GM12878 (cell line): Measurements from ENCODE around the gene ZMIZ1. TPM values are rescaled to one million over a fixed set of nuclear protein-coding genes. Genes with fewer than 3 reads are reported as not detected.
A peak's percentile ranks its signal among the peaks of the same experiment; 100 is the strongest.

Experiments
- ATAC-seq: fragments of 200-7000 bp; cut with Tn5 transposase; 3 replicates; pipeline ENCODE4 v1.9.1; 2020; ENCODE audit warnings: mild to moderate bottlenecking, moderate library complexity
- BruUV-seq: library from RNA; stranded (reverse); fragments of 400-500 nt; replicated peaks from 2 replicates; lab custom pipeline; 2021; lab: Mats Ljungman, UMichigan
- CTCF ChIA-PET: fragments of 300-600 bp; sonication (Branson Sonifier 250); formaldehyde crosslinking; extraction: SDS; loops from one replicate; lab custom pipeline; 2021; ENCODE audit warnings: inconsistent platforms; lab: Yijun Ruan, JAX
- POLR2A ChIA-PET: fragments of 350-600 bp; formaldehyde crosslinking; extraction: SDS; loops from one replicate; lab custom pipeline; 2021; ENCODE audit warnings: inconsistent platforms; lab: Charles Lee
- RAD21 ChIA-PET: fragments of 300-600 bp; sonication (Branson Sonifier 250); formaldehyde crosslinking; loops from one replicate; lab custom pipeline; 2023; ENCODE audit warnings: antibody characterized with exemption; ENCODE audit not compliant: unreplicated experiment; lab: Charles Lee
- SMC1A ChIA-PET: fragments of 300-600 bp; sonication (Branson Sonifier 250); formaldehyde crosslinking; loops from one replicate; lab custom pipeline; 2023; ENCODE audit not compliant: unreplicated experiment, uncharacterized antibody; lab: Charles Lee
- DNase-seq: peaks from one replicate; pipeline ENCODE4 v3.0.0-alpha.2; 2011; ENCODE audit warnings: low read depth, low spot score
- FAIRE-seq: peaks from 3 replicates; lab custom pipeline; 2011; peaks lifted over from hg19 to GRCh38; lab: Jason Lieb, UNC
- H2AFZ ChIP-seq: 2 replicates; pipeline ENCODE4 v1.6.0; 2011; ENCODE audit warnings: low read depth, low read length, control low read depth; ENCODE audit not compliant: control insufficient read depth
- H3K27ac ChIP-seq: 2 replicates; pipeline ENCODE4 v1.5.1; 2011; ENCODE audit warnings: control low read depth; ENCODE audit not compliant: control insufficient read depth, insufficient read depth
- H3K27me3 ChIP-seq, 2 experiments: replicated peaks in 1 of 2; 2 replicates each; pipeline versions ENCODE4 v1.6.0 to v1.6.1; 2011; ENCODE audit warnings: low read length in 1 of 2; ENCODE audit not compliant: control insufficient read depth in 2 of 2, insufficient read depth in 2 of 2
- H3K36me3 ChIP-seq, 2 experiments: 2 replicates each; pipeline ENCODE4 v1.5.1; 2011; ENCODE audit warnings: low read length in 1 of 2; ENCODE audit not compliant: control insufficient read depth in 2 of 2, insufficient read depth in 2 of 2
- H3K4me1 ChIP-seq: 2 replicates; pipeline ENCODE4 v1.6.1; 2011; ENCODE audit warnings: mild to moderate bottlenecking, low read length, moderate library complexity, mixed read lengths; ENCODE audit not compliant: control insufficient read depth, insufficient read depth
- H3K4me2 ChIP-seq: 2 replicates; pipeline ENCODE4 v1.6.0; 2011; ENCODE audit warnings: control low read depth; ENCODE audit not compliant: control insufficient read depth, insufficient read depth
- H3K4me3 ChIP-seq: fragments of 200-600 bp; sonication (generic); 2 replicates; pipeline ENCODE4 v1.5.1; 2016
- H3K79me2 ChIP-seq: 2 replicates; pipeline ENCODE4 v1.6.0; 2011; ENCODE audit warnings: low read length; ENCODE audit not compliant: control insufficient read depth, insufficient read depth
- H3K9ac ChIP-seq: 2 replicates; pipeline ENCODE4 v1.8.0; 2011; ENCODE audit warnings: low read length, control low read depth, mixed read lengths; ENCODE audit not compliant: control insufficient read depth, insufficient read depth
- H3K9me3 ChIP-seq: replicated peaks from 3 replicates; pipeline ENCODE4 v1.5.1; 2011; ENCODE audit warnings: mild to moderate bottlenecking, low read length; ENCODE audit not compliant: control insufficient read depth, insufficient read depth
- H4K20me1 ChIP-seq: 2 replicates; pipeline ENCODE4 v1.6.0; 2011; ENCODE audit not compliant: control insufficient read depth, insufficient read depth
- BCL11A ChIP-seq: IDR thresholded peaks from 2 replicates; pipeline ENCODE4 v1.6.1; 2011; ENCODE audit warnings: low read depth, low read length
- CREM ChIP-seq: IDR thresholded peaks from 2 replicates; pipeline ENCODE4 v1.6.1; 2014; ENCODE audit warnings: antibody characterized with exemption, low read depth
- CTCF ChIP-seq, 3 experiments: IDR thresholded peaks in 2 of 3; conservative IDR thresholded peaks in 1 of 3; 2 replicates each; pipeline ENCODE4 v1.5.1; 2011; ENCODE audit warnings: low read depth in 3 of 3, low read length in 3 of 3, mild to moderate bottlenecking in 3 of 3, control low read depth in 2 of 3, moderate library complexity in 2 of 3, inconsistent platforms in 1 of 3, mixed read lengths in 1 of 3; ENCODE audit not compliant: control insufficient read depth in 2 of 3, insufficient read depth in 1 of 3; ENCODE audit errors: extremely low read depth in 1 of 3
- ETV6 ChIP-seq, 2 experiments: fragments of 450-650 bp in 1 of 2; IDR thresholded peaks in 1 of 2; conservative IDR thresholded peaks in 1 of 2; 2 replicates each; pipeline ENCODE4 v1.6.1; 2014; ENCODE audit warnings: antibody characterized with exemption in 1 of 2, borderline replicate concordance in 1 of 2, low read depth in 1 of 2, mild to moderate bottlenecking in 1 of 2, moderate library complexity in 1 of 2
- MEF2A ChIP-seq: IDR thresholded peaks from 2 replicates; pipeline ENCODE4 v1.6.1; 2011; ENCODE audit warnings: low read depth, mild to moderate bottlenecking, low read length, moderate library complexity; ENCODE audit not compliant: insufficient read depth
- NFIC ChIP-seq: IDR thresholded peaks from 2 replicates; pipeline ENCODE4 v1.6.1; 2012; ENCODE audit warnings: low read depth, mild to moderate bottlenecking, inconsistent platforms, low read length, moderate library complexity
- RAD21 ChIP-seq: IDR thresholded peaks from 2 replicates; pipeline ENCODE4 v1.6.1; 2011; ENCODE audit warnings: mild to moderate bottlenecking, low read depth, low read length, moderate library complexity; ENCODE audit not compliant: insufficient read depth
- RB1 ChIP-seq: fragments of 450-650 bp; formaldehyde crosslinking; IDR thresholded peaks from 2 replicates; pipeline ENCODE4 v1.6.1; 2017; ENCODE audit warnings: mild to moderate bottlenecking, borderline replicate concordance
- RBBP5 ChIP-seq: fragments of 200-600 bp; sonication (generic); conservative IDR thresholded peaks from 2 replicates; pipeline ENCODE4 v1.6.1; 2016
- SUPT20H ChIP-seq: IDR thresholded peaks from 2 replicates; pipeline ENCODE4 v1.6.1; 2011; ENCODE audit warnings: low read depth, mild to moderate bottlenecking, low read length, moderate library complexity, borderline replicate concordance; ENCODE audit not compliant: control insufficient read depth
- WGBS: methylation state at CpG from one replicate; pipeline ENCODE4 v1.1.6; 2016; ENCODE audit warnings: low lambda C conversion rate; ENCODE audit not compliant: insufficient replicate concordance, insufficient coverage; ENCODE audit errors: missing lambda C conversion rate; 5-methylcytosine and 5-hydroxymethylcytosine counted together
- in situ Hi-C: fragments of 300-500 bp; cut with MboI; formaldehyde crosslinking; loops from 9 replicates; pipeline ENCODE4 v1.14.3; 2018; ENCODE audit warnings: mixed read lengths
- intact Hi-C: fragments of 100-400 bp; cut with micrococcal nuclease; formaldehyde crosslinking; loops from one replicate; pipeline ENCODE4 v1.14.2; 2022; ENCODE audit not compliant: unreplicated experiment
- polyA plus RNA-seq, 11 experiments: library from polyadenylated mRNA; depleted of rRNA in 4 of 11; unstranded in 6 of 11; stranded (reverse) in 5 of 11; fragments of >200 nt; fragmentation: Nextera tagmentation in 4 of 11; fragmentation: Illumina TruSeq in 1 of 11; extraction: Ambion mirVana in 4 of 11; extraction: Trizol in 1 of 11; gene quantifications; 1 replicate in 1 of 11; 2 replicates in 10 of 11; pipeline versions ENCODE4 v1.2.1 to v1.2.3, GENCODE V29; 2011 to 2016; ENCODE audit warnings: inconsistent platforms in 2 of 11, missing spikeins in 2 of 11, low read depth in 1 of 11
- total RNA-seq, 4 experiments: library from RNA; depleted of rRNA in 3 of 4; stranded (reverse); fragments of >200 nt in 3 of 4; fragmentation: Illumina TruSeq in 1 of 4; extraction: Trizol in 1 of 4; gene quantifications; 2 replicates each; pipeline versions ENCODE4 v1.2.1 to v1.2.3, GENCODE V29; 2013 to 2021

ZMIZ1 gene
- total and polyA plus RNA-seq, 10 of the 15 experiments (the other 5 are each of a cell fraction or from before 2014, with no cell fraction given) = 3.1 to 82.3 (median 14.9) TPM

GRCh38 chr10:79146611-79147130 lies 77.9 kb downstream of the ZMIZ1 start:
- in situ Hi-C loops = no loop called here
- WGBS = 18% methylated on average over 13 of the region's 13 CpGs
- TF ChIP-seq SUPT20H (no peak), RB1 (no peak), ETV6 (conservative IDR thresholded peaks at IDR 0.05 in 1 of 2, IDR thresholded peaks at IDR 0.05 in 1 of 2; ENCODE audit: borderline replicate concordance in 1 of 2, low read depth in 1 of 2) (no peak), CTCF (IDR thresholded peaks at IDR 0.05 in 2 of 3, conservative IDR thresholded peaks at IDR 0.05 in 1 of 3; ENCODE audit: control insufficient read depth in 2 of 3, extremely low read depth in 1 of 3, insufficient read depth in 1 of 3, low read depth in 3 of 3, low read length in 3 of 3) (no peak), RBBP5 (no peak), CREM (no peak), RAD21 (no peak), BCL11A (no peak), MEF2A (no peak), NFIC (no peak)
- Histone ChIP-seq H3K27ac (no peak overlapping the region), H3K4me1 (peaks cover 10% of the 10 kb centered on the region), H3K27me3 (no peaks in the 10 kb centered on the region), H3K4me2 (no peak overlapping the region), H3K9me3 (no peaks in the 10 kb centered on the region), H3K4me3 (no peak overlapping the region), H2AFZ (peak overlapping the region; percentile 17; the same call in 1 of the 2 replicates), H3K36me3 (no peaks in the 10 kb centered on the region; a peak in 1 of 4 replicates), H4K20me1 (no peaks in the 10 kb centered on the region), H3K9ac (no peak overlapping the region), H3K79me2 (no peaks in the 10 kb centered on the region)
- DNase-seq = no peak
- ChIA-PET SMC1A (no interaction called here), CTCF (no interaction called here), RAD21 (no interaction called here), POLR2A (no interaction called here)
- no peak for ATAC-seq
- intact Hi-C loops = no loop called here
- BruUV-seq = no TSS peak
- no peak for FAIRE-seq
